KOPT-K1 (cell line): Measurements from ENCODE around the gene ZSWIM9.

Experiments
- H3K27ac ChIP-seq: fragments of 200-600 bp; sonication (generic); 2 replicates; pipeline ENCODE4 v1.5.1; 2016; ENCODE audit warnings: antibody characterized with exemption, mild to moderate bottlenecking, low read depth, low read length; ENCODE audit not compliant: poor library complexity, severe bottlenecking
- H3K36me3 ChIP-seq: fragments of 200-600 bp; sonication (generic); 2 replicates; pipeline ENCODE4 v1.5.1; 2017; ENCODE audit warnings: antibody characterized with exemption, mild to moderate bottlenecking, low read length, moderate library complexity; ENCODE audit not compliant: insufficient read depth
- H3K9me3 ChIP-seq: fragments of 200-600 bp; sonication (generic); 2 replicates; pipeline ENCODE4 v1.5.1; 2017; ENCODE audit warnings: antibody characterized with exemption, low read length, mild to moderate bottlenecking; ENCODE audit not compliant: insufficient read depth, poor library complexity, severe bottlenecking

The ZSWIM9 gene

DNA sequence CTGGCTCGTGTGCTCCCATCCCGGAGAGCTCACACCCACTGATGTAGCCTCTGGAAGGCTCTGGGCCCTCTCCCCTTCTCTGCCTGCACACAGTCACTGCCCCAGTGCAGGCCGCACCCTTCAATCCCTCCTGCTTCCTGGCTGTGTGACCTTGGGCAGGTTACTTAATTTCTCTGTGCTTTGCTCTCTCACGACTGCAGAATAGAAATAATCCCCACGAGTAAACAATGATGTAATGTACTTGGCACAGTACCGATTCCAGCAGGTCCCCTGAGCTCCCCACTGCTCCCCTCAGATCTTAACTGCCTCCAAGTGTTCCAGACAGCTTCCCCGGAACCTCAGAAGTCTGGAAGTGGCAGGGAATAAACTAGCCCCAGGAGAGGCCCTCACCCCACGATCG lies 16.5 kb upstream of the ZSWIM9 start:
- Histone ChIP-seq H3K27ac (no peak overlapping the region), H3K9me3 (no peaks in the 10 kb centered on the region), H3K36me3 (peaks cover 100% of the 10 kb centered on the region)

DNA sequence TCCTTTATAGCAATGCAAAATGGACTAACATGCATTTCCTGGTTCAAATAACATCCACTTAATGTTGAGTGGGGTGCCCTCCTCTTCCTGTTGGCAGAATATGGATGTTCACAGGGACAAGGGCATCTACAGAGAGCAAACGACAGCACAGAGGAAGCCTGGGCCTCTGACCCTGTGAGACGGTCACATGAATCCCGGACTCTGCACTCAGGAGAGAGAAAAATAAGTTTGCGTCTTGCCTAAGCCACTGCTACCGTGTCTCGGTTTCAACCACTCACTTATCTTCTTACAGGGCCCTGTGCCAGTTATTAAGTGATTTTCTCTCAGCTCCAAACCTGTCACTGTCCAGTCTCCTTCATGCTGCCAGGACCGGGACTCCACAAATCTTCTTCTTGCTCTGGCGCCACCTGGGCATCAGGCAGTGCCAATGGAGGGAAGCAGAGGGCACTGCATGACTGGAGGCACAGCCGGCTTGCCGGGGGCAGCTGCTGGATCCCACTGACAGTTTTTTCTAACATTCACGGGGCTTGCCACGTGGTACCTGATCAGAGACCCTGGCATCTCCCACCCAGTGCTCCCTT lies 12.2 kb upstream of the ZSWIM9 start:
- Histone ChIP-seq H3K9me3 (no peaks in the 10 kb centered on the region), H3K36me3 (peaks cover 97% of the 10 kb centered on the region), H3K27ac (no peak overlapping the region)

DNA sequence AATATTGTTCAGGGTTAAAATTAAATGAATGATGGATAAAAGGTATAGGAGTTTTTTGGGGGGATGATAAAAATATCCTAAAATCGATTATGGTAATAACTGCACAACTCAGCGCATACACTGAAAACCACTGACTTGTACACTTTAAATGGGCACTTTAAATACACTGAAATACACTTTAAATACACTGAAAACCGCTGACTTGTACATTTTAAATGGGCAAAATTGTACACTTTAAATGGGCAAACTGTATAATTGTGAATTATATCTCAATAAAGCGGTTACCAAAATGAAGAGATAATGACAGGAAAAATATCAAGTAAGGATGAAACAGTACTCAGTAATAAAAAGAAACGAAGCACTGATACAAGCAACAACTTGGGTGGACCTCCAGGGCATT lies 1.8 kb upstream of the ZSWIM9 start:
- Histone ChIP-seq H3K9me3 (no peaks in the 10 kb centered on the region), H3K36me3 (peaks cover 37% of the 10 kb centered on the region), H3K27ac (no peak overlapping the region)

DNA sequence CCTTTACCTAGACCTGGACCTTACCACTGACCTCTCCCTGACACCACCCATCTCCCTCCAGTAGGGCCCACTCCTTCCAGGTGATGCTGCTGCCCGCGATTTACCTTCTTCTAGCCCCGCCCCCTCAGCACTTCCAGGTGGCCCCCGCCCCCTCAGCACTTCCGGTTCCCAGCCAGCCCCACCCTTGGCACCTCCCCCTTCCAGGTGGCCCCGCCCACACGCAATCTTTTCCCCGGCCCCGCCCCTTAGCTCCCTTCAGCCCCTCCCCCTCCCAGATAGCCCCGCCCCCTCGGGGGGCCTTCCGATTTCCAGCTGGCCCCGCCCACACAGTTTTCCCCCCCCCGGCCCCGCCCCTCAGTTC lies 922 bp upstream of the ZSWIM9 start:
- Histone ChIP-seq H3K9me3 (no peaks in the 10 kb centered on the region), H3K36me3 (peaks cover 37% of the 10 kb centered on the region), H3K27ac (peak overlapping the region; percentile 97)

DNA sequence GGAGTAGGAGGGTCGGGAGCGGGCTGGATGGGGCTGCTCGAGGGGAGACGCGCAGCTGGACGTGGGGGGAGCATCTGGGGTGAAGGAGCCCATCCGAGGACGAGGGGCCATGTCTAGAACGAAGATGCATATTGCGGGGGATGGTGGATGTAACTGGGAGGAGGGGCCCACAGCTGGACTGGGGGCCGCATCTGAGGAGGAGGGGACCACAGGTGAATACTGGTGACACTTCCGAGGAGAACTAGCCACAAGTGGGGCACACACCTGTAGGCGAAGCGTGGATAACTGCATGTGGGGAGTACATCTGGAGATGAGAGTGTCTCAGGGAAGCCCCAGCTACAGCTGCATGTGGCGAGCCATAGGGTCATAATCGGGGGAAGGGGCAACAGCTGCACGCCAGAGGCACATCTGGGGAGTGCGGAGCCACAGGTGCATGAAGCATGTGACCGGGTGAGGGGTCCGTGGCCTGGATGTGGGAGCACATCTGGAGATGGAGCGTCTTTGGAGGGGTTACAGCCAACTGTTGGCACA lies 402 bp downstream of the ZSWIM9 start:
- Histone ChIP-seq H3K27ac (peak overlapping the region; percentile 97), H3K9me3 (no peaks in the 10 kb centered on the region), H3K36me3 (peaks cover 25% of the 10 kb centered on the region)

DNA sequence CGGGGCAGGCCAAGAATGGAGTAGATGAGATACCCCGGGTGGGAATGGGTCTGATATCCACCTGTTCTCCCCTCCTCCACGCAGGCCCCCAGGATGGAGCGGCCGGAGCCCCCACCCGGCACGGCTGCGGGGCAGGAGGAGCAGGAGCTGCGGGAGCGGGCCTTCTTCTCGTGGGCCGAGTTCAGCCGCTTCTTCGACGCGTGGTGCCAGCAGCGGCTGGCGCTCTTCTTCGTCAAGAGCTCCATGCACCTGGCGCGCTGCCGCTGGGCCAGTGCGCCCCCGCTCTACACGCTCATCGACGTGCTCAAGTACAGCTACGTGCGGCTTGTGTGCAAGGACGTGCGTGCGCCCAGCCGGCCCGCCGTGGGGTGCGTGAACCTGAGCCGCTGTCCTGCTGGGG lies 1.2 kb downstream of the ZSWIM9 start:
- Histone ChIP-seq H3K36me3 (peaks cover 21% of the 10 kb centered on the region), H3K27ac (no peak overlapping the region), H3K9me3 (no peaks in the 10 kb centered on the region)

DNA sequence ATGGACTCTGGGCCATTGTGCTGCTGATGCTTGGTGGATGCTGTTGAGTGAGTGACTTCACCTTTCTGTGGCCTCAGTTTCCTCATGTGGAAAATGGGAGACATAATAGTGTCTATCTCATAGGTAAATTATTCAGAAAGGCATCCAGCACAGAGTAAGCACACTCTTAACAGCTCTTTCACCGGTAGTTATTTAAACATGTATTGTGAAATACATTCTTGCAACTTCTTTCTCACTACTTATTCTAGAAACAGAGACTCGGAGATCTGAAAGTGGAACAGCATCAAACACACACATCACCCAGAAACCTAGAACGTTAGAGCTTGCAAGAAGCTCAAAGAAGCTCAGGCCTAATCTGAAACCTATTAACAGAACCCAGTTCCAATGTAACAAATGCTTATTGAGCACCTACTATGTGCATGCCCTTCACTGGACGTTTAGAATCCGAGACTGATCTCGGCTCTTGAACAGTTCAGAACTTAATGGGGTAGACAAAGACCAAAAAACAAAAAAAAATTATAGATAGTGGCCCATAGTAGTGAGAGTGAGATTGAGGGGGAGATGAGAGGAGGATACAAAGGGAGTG lies 4.1 kb downstream of the ZSWIM9 start:
- Histone ChIP-seq H3K36me3 (peaks cover 18% of the 10 kb centered on the region), H3K27ac (no peak overlapping the region), H3K9me3 (no peaks in the 10 kb centered on the region)

DNA sequence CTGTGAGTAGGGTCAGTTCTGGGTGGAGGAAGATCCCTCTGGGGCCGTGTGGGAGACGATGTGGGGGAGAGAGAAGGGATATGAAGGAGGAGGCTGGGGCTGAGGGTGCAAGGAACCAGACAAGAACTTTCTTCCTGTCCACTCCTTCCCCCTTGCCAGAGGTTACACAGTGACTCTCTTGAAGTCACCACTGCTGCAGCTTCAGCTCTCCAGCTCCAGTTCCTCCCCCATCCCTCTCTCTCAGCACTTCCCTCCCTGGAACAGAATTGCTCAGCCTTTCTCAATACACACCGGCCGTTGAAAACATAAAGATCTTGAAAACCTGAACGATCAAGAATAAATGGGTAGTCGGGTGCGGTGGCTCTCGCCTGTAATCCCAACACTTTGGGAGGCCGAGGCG lies 5.1 kb downstream of the ZSWIM9 start:
- H3K36me3 ChIP-seq, result peaks cover 19% of the 10 kb centered on the region
- no peaks in the 10 kb centered on the region for H3K9me3 ChIP-seq
- H3K27ac ChIP-seq, result no peak overlapping the region

DNA sequence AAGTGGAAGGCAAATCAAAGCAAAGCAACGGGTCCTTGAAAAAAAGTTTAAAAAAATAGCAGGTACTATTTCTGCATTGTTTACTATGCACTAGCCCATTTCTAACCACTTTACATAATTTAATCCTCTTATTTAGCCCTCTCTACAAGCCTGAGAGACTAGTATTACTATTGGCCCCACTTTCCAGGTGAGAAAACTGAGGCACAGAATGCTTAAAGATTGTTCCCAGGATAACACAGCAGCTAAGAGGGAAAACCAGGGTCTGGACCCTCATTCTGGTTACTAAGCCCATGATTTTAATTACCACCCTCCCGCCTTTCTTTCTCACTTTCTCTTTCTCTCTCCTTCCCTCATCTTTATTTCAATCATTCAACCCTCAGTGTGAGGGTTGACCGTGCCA lies 5.7 kb downstream of the ZSWIM9 start:
- Histone ChIP-seq H3K27ac (no peak overlapping the region), H3K9me3 (peaks cover 4% of the 10 kb centered on the region), H3K36me3 (peaks cover 22% of the 10 kb centered on the region)

DNA sequence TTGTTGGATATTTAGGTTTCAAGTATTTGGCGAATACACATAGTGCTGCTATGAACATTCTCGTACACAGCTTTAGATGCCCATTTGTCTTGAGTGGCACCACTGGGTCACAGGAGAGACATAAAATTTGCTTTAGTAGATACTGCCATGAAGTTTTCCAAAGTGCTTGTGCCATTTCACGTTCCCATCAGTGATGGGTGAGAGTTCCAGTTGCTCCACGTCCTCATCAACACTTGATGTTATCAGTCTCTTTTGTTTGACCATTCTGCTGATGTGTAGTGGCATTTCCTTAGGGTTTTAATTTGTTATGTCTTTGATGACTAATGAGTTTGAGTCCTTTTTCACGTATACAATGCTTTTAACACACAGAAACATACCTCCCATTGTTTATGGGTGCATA lies 11.0 kb downstream of the ZSWIM9 start:
- H3K36me3 ChIP-seq, result peaks cover 33% of the 10 kb centered on the region

DNA sequence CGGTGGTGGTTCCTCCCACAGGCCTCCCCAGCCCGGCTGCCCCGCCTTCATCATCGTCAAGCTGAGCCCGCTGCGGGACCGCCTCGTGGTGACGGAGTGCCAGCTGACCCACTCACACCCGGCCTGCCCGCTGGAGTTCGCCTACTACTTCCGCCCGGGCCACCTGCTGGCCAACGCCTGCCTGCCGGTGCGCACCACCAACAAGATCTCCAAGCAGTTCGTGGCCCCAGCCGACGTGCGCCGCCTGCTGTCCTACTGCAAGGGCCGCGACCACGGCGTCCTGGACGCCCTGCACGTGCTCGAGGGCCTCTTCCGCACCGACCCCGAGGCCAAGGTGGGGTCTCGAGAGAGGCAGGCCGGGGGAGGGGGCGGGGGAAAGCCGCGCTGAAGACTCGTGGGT lies 12.0 kb downstream of the ZSWIM9 start:
- no peak overlapping the region for H3K27ac ChIP-seq
- peaks cover 14% of the 10 kb centered on the region for H3K9me3 ChIP-seq
- H3K36me3 ChIP-seq, result peaks cover 33% of the 10 kb centered on the region

More for the DNA sequence above, 11.0 kb downstream of the ZSWIM9 start:
- H3K27ac ChIP-seq, result no peak overlapping the region
- H3K9me3 ChIP-seq, result peaks cover 14% of the 10 kb centered on the region

DNA sequence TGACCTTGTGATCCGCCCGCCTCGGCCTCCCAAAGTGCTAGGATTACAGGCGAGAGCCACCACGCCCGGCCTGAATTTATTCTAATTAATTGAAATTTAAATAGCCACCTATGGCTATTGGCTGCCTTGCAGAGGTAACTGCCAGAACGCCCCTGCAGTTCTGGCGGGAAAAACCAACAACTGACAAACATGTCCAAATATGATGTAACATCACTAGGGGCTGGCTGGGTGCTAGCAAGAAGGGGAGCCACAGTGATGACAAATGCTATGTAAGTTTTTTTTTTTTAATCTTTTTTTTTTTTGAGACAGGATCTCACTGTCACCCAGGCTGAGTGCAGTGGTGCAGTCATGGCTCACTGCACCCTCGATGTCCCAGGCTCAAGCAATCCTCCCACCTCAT lies 12.9 kb downstream of the ZSWIM9 start:
- no peak overlapping the region for H3K27ac ChIP-seq
- peaks cover 39% of the 10 kb centered on the region for H3K36me3 ChIP-seq
- peaks cover 14% of the 10 kb centered on the region for H3K9me3 ChIP-seq

DNA sequence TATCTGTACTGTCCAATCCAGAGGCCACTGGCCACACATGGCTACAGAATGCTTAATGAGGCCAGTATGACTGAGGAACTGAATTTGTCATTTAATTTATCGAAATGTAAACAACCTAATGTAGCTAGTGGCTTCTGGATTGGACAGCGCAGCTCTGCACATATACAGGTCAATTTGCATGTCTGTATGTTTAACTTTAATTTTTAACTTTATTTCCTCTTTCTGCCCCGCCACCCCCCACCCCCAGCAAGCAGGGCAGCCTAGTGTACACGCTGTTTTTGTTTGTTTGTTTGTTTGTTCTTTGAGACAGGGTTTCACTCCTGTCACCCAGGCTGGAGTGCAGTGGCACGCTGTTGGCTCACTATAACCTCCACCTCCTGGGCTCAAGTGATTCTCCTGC lies 15.5 kb downstream of the ZSWIM9 start:
- peaks cover 51% of the 10 kb centered on the region for H3K36me3 ChIP-seq
- H3K27ac ChIP-seq, result no peak overlapping the region

DNA sequence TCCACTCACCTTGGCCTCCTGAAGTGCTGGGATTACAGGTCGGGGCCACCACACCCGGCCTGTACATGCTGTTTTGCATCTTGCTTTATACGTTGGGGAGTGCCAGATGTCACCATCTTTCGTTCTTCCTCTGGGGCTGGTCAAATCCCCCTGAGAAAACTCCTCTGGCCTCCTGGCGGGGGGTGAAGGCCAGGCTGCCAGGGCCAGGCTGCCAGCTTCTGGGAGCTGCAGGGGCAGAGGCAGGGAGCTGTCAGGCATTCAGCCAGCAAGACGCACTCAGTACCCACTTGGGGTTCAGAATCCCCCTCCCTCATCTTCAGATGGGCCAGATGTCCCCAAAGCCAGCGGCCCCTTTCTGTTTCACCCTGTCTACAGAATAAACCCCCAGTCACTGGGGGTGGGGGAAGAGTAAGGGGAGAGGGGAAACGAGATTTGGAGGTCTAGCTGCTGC lies 16.1 kb downstream of the ZSWIM9 start:
- no peak overlapping the region for H3K27ac ChIP-seq
- peaks cover 46% of the 10 kb centered on the region for H3K36me3 ChIP-seq
- peaks cover 7% of the 10 kb centered on the region for H3K9me3 ChIP-seq

More for the DNA sequence above, 15.5 kb downstream of the ZSWIM9 start:
- H3K9me3 ChIP-seq, result peaks cover 13% of the 10 kb centered on the region

DNA sequence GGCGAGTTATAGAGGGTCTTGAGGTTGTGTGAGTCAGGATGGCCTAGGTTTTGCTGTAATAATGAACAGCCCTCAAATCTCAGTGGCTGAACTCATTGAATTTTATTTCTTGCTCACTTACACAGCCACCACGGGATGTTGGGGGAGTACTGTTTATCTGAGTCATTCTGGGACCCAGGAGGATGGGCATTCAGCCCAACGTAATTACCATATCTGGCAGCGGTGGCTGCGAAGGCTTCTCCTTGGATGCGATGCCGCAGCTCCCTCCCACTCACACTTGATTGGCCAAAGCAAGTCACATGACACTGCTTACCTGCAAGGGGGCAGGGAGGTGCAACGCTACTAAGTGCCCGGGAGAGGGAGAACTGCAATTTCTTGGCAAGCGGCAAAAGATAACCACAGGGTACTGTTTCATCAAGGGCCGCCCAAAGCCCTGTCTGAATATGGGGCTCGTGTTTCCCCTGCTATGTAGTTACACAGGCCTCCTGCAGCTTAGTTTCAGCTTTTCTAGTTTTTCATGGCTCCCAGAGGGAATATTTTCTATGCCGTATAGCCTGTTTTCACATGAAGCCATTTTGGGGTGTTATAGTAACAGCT lies 19.9 kb downstream of the ZSWIM9 start:
- Histone ChIP-seq H3K36me3 (peaks cover 27% of the 10 kb centered on the region), H3K27ac (no peak overlapping the region), H3K9me3 (no peaks in the 10 kb centered on the region)

DNA sequence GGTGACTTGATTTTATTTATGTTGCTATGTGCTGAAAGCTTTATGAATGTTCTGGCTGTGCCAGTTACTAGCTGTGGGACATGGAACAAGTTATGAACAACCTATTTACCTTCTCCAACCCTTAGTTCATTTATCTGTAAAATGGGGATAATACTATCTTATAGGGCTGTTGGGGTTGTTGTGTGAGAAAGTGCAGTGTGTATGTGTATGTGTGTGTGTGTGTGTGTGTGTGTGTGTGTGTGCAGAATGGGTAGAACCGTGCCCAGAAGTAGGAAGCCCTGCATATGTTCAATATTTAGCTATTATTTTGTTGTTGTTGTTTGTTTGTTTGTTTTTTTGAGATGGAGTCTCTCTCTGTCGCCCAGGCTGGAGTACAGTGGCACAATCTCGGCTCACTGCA lies 20.4 kb downstream of the ZSWIM9 start:
- H3K9me3 ChIP-seq, result no peaks in the 10 kb centered on the region
- peaks cover 23% of the 10 kb centered on the region for H3K36me3 ChIP-seq
- no peak overlapping the region for H3K27ac ChIP-seq
